HCT116 (cell line): ENCODE measurements around the gene TACO1. TPM values are rescaled to one million over a fixed set of nuclear protein-coding genes. Genes with fewer than 3 reads are reported as not detected.

Experiments used
- ATAC-seq: fragments of 200-7000 bp; cut with Tn5 transposase; 2 replicates; pipeline ENCODE4 v1.9.1; 2020; ENCODE audit warnings: mild to moderate bottlenecking, moderate library complexity
- BruUV-seq: library from RNA; stranded (reverse); fragments of 400-500 nt; replicated peaks from 2 replicates; lab custom pipeline; 2021; lab: Mats Ljungman, UMichigan
- CTCF ChIA-PET: fragments of 300-600 bp; sonication (Branson Sonifier 250); formaldehyde crosslinking; loops from one replicate; lab custom pipeline; 2021; ENCODE audit warnings: antibody characterized with exemption; lab: Charles Lee
- POLR2A ChIA-PET: fragments of 300-600, 350-600 bp; sonication (Branson Sonifier 250); formaldehyde crosslinking; loops from one replicate; lab custom pipeline; 2021; ENCODE audit warnings: antibody characterized with exemption; lab: Charles Lee
- RAD21 ChIA-PET, 2 experiments: fragments of 300-600 bp; sonication (Branson Sonifier 250); formaldehyde crosslinking; loops; one replicate each; lab custom pipeline; 2023; ENCODE audit warnings: low total read pairs in 2 of 2; ENCODE audit not compliant: uncharacterized antibody in 2 of 2, unreplicated experiment in 2 of 2, low non-redundant PET in 1 of 2; lab: Charles Lee
- DNase-seq: peaks from one replicate; pipeline ENCODE4 v3.0.0-alpha.2; 2010; ENCODE audit warnings: low read depth, low spot score
- H2AFZ ChIP-seq: fragments of 200-600 bp; shearing (Covaris generic), sonication (generic); 2 replicates; pipeline ENCODE4 v1.6.1; 2017; ENCODE audit warnings: low read depth, mixed run types, mixed read lengths, antibody characterized with exemption, low read length; ENCODE audit not compliant: poor library complexity, severe bottlenecking
- H3K27ac ChIP-seq: 2 replicates; pipeline ENCODE4 v1.5.1; 2012; ENCODE audit warnings: low read depth, low read length
- H3K27me3 ChIP-seq: fragments of 200-600 bp; sonication (generic); 2 replicates; pipeline ENCODE4 v1.6.1; 2016; ENCODE audit warnings: mixed run types, low read length, mixed read lengths; ENCODE audit not compliant: insufficient read depth
- H3K36me3 ChIP-seq, 2 experiments: fragments of 200-500 bp in 1 of 2; fragments of 200-600 bp in 1 of 2; sonication (Bioruptor generic) in 1 of 2; sonication (generic) in 1 of 2; 2 replicates each; pipeline versions ENCODE4 v1.5.1 to v1.6.1; 2014 to 2016; ENCODE audit warnings: low read length in 2 of 2, inconsistent platforms in 1 of 2, mixed read lengths in 1 of 2, mixed run types in 1 of 2; ENCODE audit not compliant: insufficient read depth in 2 of 2, control insufficient read depth in 1 of 2
- H3K4me1 ChIP-seq, 2 experiments: fragments of 200-600 bp in 1 of 2; sonication (generic) in 1 of 2; 2 replicates each; pipeline versions ENCODE4 v1.5.1 to v1.6.1; 2012 to 2017; ENCODE audit warnings: low read length in 2 of 2, inconsistent platforms in 1 of 2, mild to moderate bottlenecking in 1 of 2, mixed read lengths in 1 of 2, mixed run types in 1 of 2, moderate library complexity in 1 of 2; ENCODE audit not compliant: insufficient read depth in 2 of 2, control insufficient read depth in 1 of 2
- H3K4me2 ChIP-seq: fragments of 200-600 bp; sonication (generic); 2 replicates; pipeline ENCODE4 v1.6.1; 2017; ENCODE audit warnings: mixed run types, low read length, mixed read lengths
- H3K4me3 ChIP-seq, 2 experiments: fragments of 200-600 bp in 1 of 2; sonication (generic) in 1 of 2; replicated peaks in 1 of 2; 2 replicates each; pipeline ENCODE4 v1.5.1; 2011 to 2016; ENCODE audit warnings: low read length in 2 of 2, control low read depth in 1 of 2, low read depth in 1 of 2, mild to moderate bottlenecking in 1 of 2, mixed read lengths in 1 of 2, mixed run types in 1 of 2
- H3K79me2 ChIP-seq: fragments of 200-600 bp; sonication (generic); 2 replicates; pipeline ENCODE4 v1.6.1; 2017; ENCODE audit warnings: mild to moderate bottlenecking, mixed run types, low read length, moderate library complexity, mixed read lengths; ENCODE audit not compliant: insufficient read depth
- H3K9ac ChIP-seq: fragments of 200-600 bp; sonication (generic); 2 replicates; pipeline ENCODE4 v1.6.1; 2016; ENCODE audit warnings: low read length, mixed read lengths
- H3K9me2 ChIP-seq: fragments of 200-600 bp; sonication (generic), shearing (Covaris generic); 2 replicates; pipeline ENCODE4 v1.6.1; 2017; ENCODE audit warnings: mixed run types, mild to moderate bottlenecking, moderate library complexity; ENCODE audit not compliant: insufficient read depth
- H3K9me3 ChIP-seq, 2 experiments: fragments of 200-500 bp in 1 of 2; fragments of 200-600 bp in 1 of 2; sonication (Bioruptor generic) in 1 of 2; sonication (generic) in 1 of 2; 2 replicates each; pipeline ENCODE4 v1.6.1; 2014 to 2017; ENCODE audit warnings: low read length in 2 of 2, mixed read lengths in 2 of 2, inconsistent platforms in 1 of 2, low read depth in 1 of 2, mild to moderate bottlenecking in 1 of 2, mixed run types in 1 of 2, moderate library complexity in 1 of 2; ENCODE audit not compliant: control insufficient read depth in 1 of 2, insufficient read depth in 1 of 2
- H4K20me1 ChIP-seq: fragments of 200-600 bp; sonication (generic), shearing (Covaris generic); 2 replicates; pipeline ENCODE4 v1.6.1; 2017; ENCODE audit warnings: mixed run types, mild to moderate bottlenecking, moderate library complexity; ENCODE audit not compliant: insufficient read depth
- ATF3 ChIP-seq: IDR thresholded peaks from 2 replicates; pipeline ENCODE4 v1.6.1; 2012
- CBX3 ChIP-seq: IDR thresholded peaks from 2 replicates; pipeline ENCODE4 v1.6.1; 2012; ENCODE audit warnings: low read depth
- EGR1 ChIP-seq: IDR thresholded peaks from 2 replicates; pipeline ENCODE4 v1.6.1; 2012; ENCODE audit warnings: low read depth
- ELF1 ChIP-seq: IDR thresholded peaks from 2 replicates; pipeline ENCODE4 v1.6.1; 2012; ENCODE audit warnings: low read depth, borderline replicate concordance
- EZH2 ChIP-seq: fragments of 200-600 bp; sonication (generic); IDR thresholded peaks from 2 replicates; pipeline ENCODE4 v1.6.1; 2017; ENCODE audit warnings: antibody characterized with exemption, mixed run types
- EZH2phosphoT487 ChIP-seq: fragments of 200-600 bp; IDR thresholded peaks from 2 replicates; pipeline ENCODE4 v1.6.1; 2018; ENCODE audit warnings: antibody characterized with exemption, borderline replicate concordance
- POLR2A ChIP-seq: IDR thresholded peaks from 2 replicates; pipeline ENCODE4 v1.7.0; 2011; ENCODE audit warnings: borderline replicate concordance; ENCODE audit not compliant: insufficient read depth, insufficient read length; ENCODE audit errors: extremely low read depth
- RAD21 ChIP-seq: IDR thresholded peaks from 2 replicates; pipeline ENCODE4 v1.6.1; 2012; ENCODE audit warnings: low read depth, mild to moderate bottlenecking
- REST ChIP-seq: IDR thresholded peaks from 2 replicates; pipeline ENCODE4 v1.6.1; 2012; ENCODE audit warnings: low read depth
- SIN3A ChIP-seq: IDR thresholded peaks from 2 replicates; pipeline ENCODE4 v1.6.1; 2012; ENCODE audit warnings: low read depth
- SP1 ChIP-seq: IDR thresholded peaks from 2 replicates; pipeline ENCODE4 v1.6.1; 2012; ENCODE audit warnings: low read depth
- TCF7L2 ChIP-seq: IDR thresholded peaks from 2 replicates; pipeline ENCODE4 v1.7.0; 2011; ENCODE audit warnings: borderline replicate concordance, inconsistent platforms; ENCODE audit not compliant: insufficient read depth, insufficient read length; ENCODE audit errors: extremely low read depth
- YY1 ChIP-seq: IDR thresholded peaks from 2 replicates; pipeline ENCODE4 v1.6.1; 2011; ENCODE audit warnings: low read length, low read depth, moderate library complexity, mild to moderate bottlenecking; ENCODE audit not compliant: insufficient replicate concordance; ENCODE audit errors: extremely low read depth
- ZBTB33 ChIP-seq: IDR thresholded peaks from 2 replicates; pipeline ENCODE4 v1.6.1; 2011; ENCODE audit warnings: mild to moderate bottlenecking, low read length, moderate library complexity; ENCODE audit not compliant: insufficient replicate concordance; ENCODE audit errors: extremely low read depth
- ZFX ChIP-seq: fragments of 450-650 bp; IDR thresholded peaks from 2 replicates; pipeline ENCODE4 v1.6.1; 2017
- ZNF274 ChIP-seq: fragments of 200-500 bp; sonication (Bioruptor generic); IDR thresholded peaks from 2 replicates; pipeline ENCODE4 v1.6.1; 2014; ENCODE audit warnings: mild to moderate bottlenecking, low read depth, low read length, inconsistent platforms
- intact Hi-C: fragments of 100-400 bp; cut with micrococcal nuclease; formaldehyde crosslinking; loops from 2 replicates; pipeline ENCODE4 v1.10.0; 2022
- total RNA-seq: library from RNA; stranded (reverse); gene quantifications from one replicate; pipeline ENCODE4 v1.2.1, GENCODE V29; 2021; ENCODE audit not compliant: unreplicated experiment

The TACO1 gene
- total RNA-seq, 1 experiment from 2014 or later = 39.6 TPM

GRCh38 chr17:63557416-63557815 lies 43.3 kb upstream of the TACO1 start:
- ATAC-seq (no peak), DNase-seq (no peak)
- Histone ChIP-seq H3K9me2 (no peaks in the 10 kb centered on the region), H3K4me3 (no peak overlapping the region), H2AFZ (no peak overlapping the region), H3K79me2 (peaks cover 95% of the 10 kb centered on the region), H3K27me3 (no peaks in the 10 kb centered on the region), H4K20me1 (peaks cover 13% of the 10 kb centered on the region; the same call in 1 of the 2 replicates), H3K4me1 (no peaks in the 10 kb centered on the region), H3K9me3 (no peaks in the 10 kb centered on the region), H3K36me3 (peaks cover 0 to 7% of the 10 kb centered on the region in 2 experiments; a peak in 1 of 4 replicates), H3K9ac (no peak overlapping the region), H3K4me2 (no peak overlapping the region), H3K27ac (no peak overlapping the region)
- intact Hi-C loops = no loop called here
- TF ChIP-seq ATF3 (no peak), CBX3 (no peak), ZNF274 (no peak)
- ChIA-PET CTCF (no interaction called here), RAD21 (no interaction called here), POLR2A (no interaction called here)
- no TSS peak for BruUV-seq

GRCh38 chr17:63558441-63558840 lies 42.3 kb upstream of the TACO1 start:
- ChIA-PET POLR2A (no interaction called here), RAD21 (no interaction called here), CTCF (no interaction called here)
- intact Hi-C loops = no loop called here
- ATAC-seq (peak; percentile 42), DNase-seq (no peak)
- BruUV-seq = no TSS peak
- Histone ChIP-seq H3K27me3 (no peaks in the 10 kb centered on the region), H3K79me2 (peaks cover 93% of the 10 kb centered on the region), H4K20me1 (peaks cover 8% of the 10 kb centered on the region; the same call in 1 of the 2 replicates), H3K4me2 (no peak overlapping the region), H3K36me3 (peaks cover 0 to under 1% of the 10 kb centered on the region in 2 experiments; a peak in 1 of 4 replicates), H2AFZ (no peak overlapping the region), H3K4me3 (no peak overlapping the region), H3K9ac (no peak overlapping the region), H3K27ac (no peak overlapping the region), H3K9me3 (no peaks in the 10 kb centered on the region), H3K4me1 (no peaks in the 10 kb centered on the region), H3K9me2 (no peaks in the 10 kb centered on the region)
- TF ChIP-seq ZBTB33 = no peak
- TF ChIP-seq REST = no peak
- no peak for TF ChIP-seq RAD21
- no peak for TF ChIP-seq ELF1
- no peak for TF ChIP-seq ATF3
- no peak for TF ChIP-seq TCF7L2
- TF ChIP-seq EGR1 = no peak
- no peak for TF ChIP-seq ZFX
- no peak for TF ChIP-seq EZH2phosphoT487
- TF ChIP-seq POLR2A = no peak
- TF ChIP-seq EZH2 = no peak
- TF ChIP-seq SP1 = no peak
- no peak for TF ChIP-seq YY1
- TF ChIP-seq SIN3A = no peak
